ENCODE results near the gene NBAS. TPM values are rescaled to one million over a fixed set of nuclear protein-coding genes. Genes with fewer than 3 reads are reported as not detected.

NBAS gene
- total RNA-seq, 1 experiment from 2014 or later: 32.5 TPM

GRCh38 chr2:15603948-15604347 is 42.8 kb upstream of the NBAS start:
- Histone ChIP-seq H3K14ac (ENCODE audit: insufficient read depth, low read length) (no peak overlapping the region), H2BK15ac (ENCODE audit: low read depth, low read length) (no peak overlapping the region), H3K4ac (ENCODE audit: low read depth, low read length) (no peak overlapping the region), H2BK20ac (ENCODE audit: low read depth, low read length, poor library complexity, severe bottlenecking) (no peak overlapping the region), H3K27ac (ENCODE audit: insufficient read length, low read depth, low read length) (no peak overlapping the region), H3K9ac (ENCODE audit: extremely low read depth, insufficient read length, low read length) (no peak overlapping the region), H3K79me1 (ENCODE audit: insufficient read depth, low read depth, low read length, poor library complexity, severe bottlenecking) (no peaks in the 10 kb centered on the region), H4K91ac (ENCODE audit: insufficient read length, low read depth, low read length) (no peak overlapping the region), H3K79me2 (ENCODE audit: insufficient read depth, low read length) (no peaks in the 10 kb centered on the region), H2AFZ (ENCODE audit: low read length) (no peak overlapping the region), H3K9me3 (ENCODE audit: control insufficient read depth, low read depth, low read length) (no peaks in the 10 kb centered on the region), H3K27me3 (ENCODE audit: insufficient read depth, low read length) (no peaks in the 10 kb centered on the region), H4K8ac (replicated peaks; ENCODE audit: insufficient read length, low read depth, low read length) (no peak overlapping the region), H3K23me2 (ENCODE audit: insufficient read length, low read depth, low read length, poor library complexity, severe bottlenecking) (no peaks in the 10 kb centered on the region), H3K56ac (ENCODE audit: insufficient read length, low read depth, low read length) (no peak overlapping the region), H3K18ac (ENCODE audit: insufficient read length, low read depth, low read length) (no peak overlapping the region), H2BK5ac (ENCODE audit: insufficient read length, low read length) (no peak overlapping the region), H2AK5ac (ENCODE audit: insufficient read length, low read length) (no peak overlapping the region), H3T11ph (ENCODE audit: low read length) (no peak overlapping the region), H4K5ac (ENCODE audit: insufficient read length, low read depth, low read length) (no peak overlapping the region), H3K23ac (ENCODE audit: insufficient read length, low read depth, low read length) (no peak overlapping the region), H3K4me2 (ENCODE audit: insufficient read depth, insufficient read length, low read length) (no peak overlapping the region), H2BK12ac (ENCODE audit: insufficient read length, low read depth, low read length) (no peak overlapping the region), H2BK120ac (ENCODE audit: low read depth, low read length, poor library complexity, severe bottlenecking) (no peak overlapping the region), H3K4me1 (ENCODE audit: insufficient read depth, low read length) (no peaks in the 10 kb centered on the region), H4K20me1 (ENCODE audit: control insufficient read depth, insufficient read depth, insufficient read length) (no peaks in the 10 kb centered on the region)
- Mint-ChIP-seq H3K4me3 (no peak overlapping the region), H3K27me3 (ENCODE audit: low read depth) (no peaks in the 10 kb centered on the region), H3K4me1 (peaks cover 0 to 1% of the 10 kb centered on the region in 2 experiments; a peak in 1 of 4 replicates), H3K9me3 (no peaks in the 10 kb centered on the region), H3K36me3 (ENCODE audit: insufficient read depth in 1 of 3, low read depth in 3 of 3) (peaks cover 58 to 91% (median 85%) of the 10 kb centered on the region in 3 experiments), H3K27ac (no peak overlapping the region)
- TF ChIP-seq CTCF (conservative IDR thresholded peaks at IDR 0.05): no peak
- no peak for DNase-seq
- no CpG with 5 or more reads among the region's 2 CpGs for WGBS (ENCODE audit: extremely low coverage, insufficient read length, low lambda C conversion rate)
